Keratinocyte (primary cell): ENCODE results near the gene RERE. TPM values are rescaled to one million over a fixed set of nuclear protein-coding genes. Genes with fewer than 3 reads are reported as not detected.

Experiments used
- DNase-seq: peaks from one replicate; pipeline ENCODE4 v3.0.0-alpha.2; 2011; ENCODE audit warnings: low read depth, missing footprints, low spot score
- FAIRE-seq: peaks from 2 replicates; lab custom pipeline; 2011; peaks lifted over from hg19 to GRCh38; lab: Jason Lieb, UNC
- H2AFZ ChIP-seq: 2 replicates; pipeline ENCODE4 v1.6.0; 2012; ENCODE audit warnings: low read length, control low read depth, inconsistent platforms; ENCODE audit not compliant: control insufficient read depth
- H3K27ac ChIP-seq: 2 replicates; pipeline ENCODE4 v1.5.1; 2011; ENCODE audit warnings: low read length; ENCODE audit not compliant: control insufficient read depth, insufficient read depth
- H3K27me3 ChIP-seq: 3 replicates; pipeline ENCODE4 v1.6.0; 2011; ENCODE audit warnings: low read length; ENCODE audit not compliant: control insufficient read depth, insufficient read depth; ENCODE audit errors: extremely low read depth
- H3K36me3 ChIP-seq, 2 experiments: 2 replicates in 1 of 2; 3 replicates in 1 of 2; pipeline ENCODE4 v1.5.1; 2011; ENCODE audit warnings: low read length in 2 of 2, mild to moderate bottlenecking in 1 of 2; ENCODE audit not compliant: control insufficient read depth in 2 of 2, insufficient read depth in 2 of 2; ENCODE audit errors: extremely low read depth in 1 of 2
- H3K4me1 ChIP-seq: 3 replicates; pipeline ENCODE4 v1.5.1; 2011; ENCODE audit warnings: low read length; ENCODE audit not compliant: control insufficient read depth, insufficient read depth; ENCODE audit errors: extremely low read depth
- H3K4me2 ChIP-seq: 3 replicates; pipeline ENCODE4 v1.6.0; 2011; ENCODE audit warnings: low read depth, low read length; ENCODE audit not compliant: control insufficient read depth, insufficient read depth; ENCODE audit errors: extremely low read depth
- H3K4me3 ChIP-seq, 3 experiments: fragments of 200-600 bp in 1 of 3; sonication (generic) in 1 of 3; 2 replicates in 2 of 3; 3 replicates in 1 of 3; pipeline ENCODE4 v1.5.1; 2011 to 2016; ENCODE audit warnings: low read length in 3 of 3, mild to moderate bottlenecking in 3 of 3, control low read depth in 2 of 3, inconsistent platforms in 1 of 3, low read depth in 1 of 3, mixed read lengths in 1 of 3, mixed run types in 1 of 3, moderate library complexity in 1 of 3; ENCODE audit not compliant: control insufficient read depth in 2 of 3, insufficient read depth in 2 of 3; ENCODE audit errors: extremely low read depth in 1 of 3
- H3K79me2 ChIP-seq: 2 replicates; pipeline ENCODE4 v1.6.0; 2012; ENCODE audit warnings: low read length; ENCODE audit not compliant: control insufficient read depth, insufficient read depth
- H3K9ac ChIP-seq: 3 replicates; pipeline ENCODE4 v1.6.0; 2011; ENCODE audit warnings: low read length; ENCODE audit not compliant: control insufficient read depth, insufficient read depth; ENCODE audit errors: extremely low read depth
- H3K9me1 ChIP-seq: 3 replicates; pipeline ENCODE4 v1.6.0; 2011; ENCODE audit warnings: low read length; ENCODE audit not compliant: control insufficient read depth, insufficient read depth; ENCODE audit errors: extremely low read depth
- H3K9me3 ChIP-seq: 2 replicates; pipeline ENCODE4 v1.5.1; 2012; ENCODE audit warnings: low read depth, low read length; ENCODE audit not compliant: control insufficient read depth
- H4K20me1 ChIP-seq: 3 replicates; pipeline ENCODE4 v1.6.0; 2011; ENCODE audit warnings: low read length; ENCODE audit not compliant: control insufficient read depth, insufficient read depth; ENCODE audit errors: extremely low read depth
- CTCF ChIP-seq, 3 experiments: IDR thresholded peaks in 1 of 3; conservative IDR thresholded peaks in 1 of 3; optimal IDR thresholded peaks in 1 of 3; 2 replicates in 2 of 3; 3 replicates in 1 of 3; pipeline versions ENCODE3 to v1.5.1; 2011; ENCODE audit warnings: low read length in 3 of 3, mild to moderate bottlenecking in 3 of 3, moderate library complexity in 2 of 3, control low read depth in 1 of 3, inconsistent platforms in 1 of 3; ENCODE audit not compliant: insufficient read depth in 2 of 3; ENCODE audit errors: extremely low read depth in 1 of 3
- EZH2 ChIP-seq: IDR thresholded peaks from one replicate; pipeline ENCODE4 v1.6.1; 2012; ENCODE audit warnings: inconsistent platforms, mild to moderate bottlenecking, low read length, moderate library complexity
- dilution Hi-C: fragments of 300-500 bp; cut with MboI; formaldehyde crosslinking; loops from one replicate; pipeline ENCODE4 v1.7.0; 2020; ENCODE audit warnings: low sequenced_read_pairs; ENCODE audit not compliant: extremely low pct_ligation_motif_present
- polyA plus RNA-seq, 5 experiments: library from polyadenylated mRNA; depleted of rRNA in 3 of 5; stranded (reverse) in 3 of 5; stranded (forward) in 1 of 5; unstranded in 1 of 5; fragments of >200 nt; gene quantifications; 1 replicate in 1 of 5; 2 replicates in 3 of 5; 3 replicates in 1 of 5; pipeline versions ENCODE4 v1.2.1 to v1.2.3, GENCODE V29; 2011 to 2012; ENCODE audit warnings: missing spikeins in 2 of 5, low read depth in 1 of 5, low replicate concordance in 1 of 5

The RERE gene
- polyA plus RNA-seq, 1 donor (not counting 4 experiments of a cell fraction or from before 2014, with no cell fraction given), result 3.8 TPM

- dilution Hi-C loops, result no loop called here
- Histone ChIP-seq H3K27me3 (no peaks in the 10 kb centered on the region), H2AFZ (no peak overlapping the region), H3K9me3 (no peaks in the 10 kb centered on the region), H4K20me1 (no peaks in the 10 kb centered on the region), H3K9me1 (no peaks in the 10 kb centered on the region), H3K79me2 (no peaks in the 10 kb centered on the region), H3K4me2 (no peak overlapping the region), H3K9ac (no peak overlapping the region), H3K4me1 (no peaks in the 10 kb centered on the region), H3K27ac (no peak overlapping the region), H3K4me3 (no peak overlapping the region), H3K36me3 (no peaks in the 10 kb centered on the region)
- FAIRE-seq, result no peak
- DNase-seq, result no peak
- no peak for TF ChIP-seq EZH2
- no peak for TF ChIP-seq CTCF (optimal IDR thresholded peaks at IDR 0.05 in 1 of 3, IDR thresholded peaks at IDR 0.05 in 1 of 3, conservative IDR thresholded peaks at IDR 0.05 in 1 of 3; ENCODE audit: extremely low read depth in 1 of 3, insufficient read depth in 2 of 3, low read length in 3 of 3)
Observed at GRCh38 chr1:8563944-8564537, 253.4 kb downstream of the RERE start.

DNA sequence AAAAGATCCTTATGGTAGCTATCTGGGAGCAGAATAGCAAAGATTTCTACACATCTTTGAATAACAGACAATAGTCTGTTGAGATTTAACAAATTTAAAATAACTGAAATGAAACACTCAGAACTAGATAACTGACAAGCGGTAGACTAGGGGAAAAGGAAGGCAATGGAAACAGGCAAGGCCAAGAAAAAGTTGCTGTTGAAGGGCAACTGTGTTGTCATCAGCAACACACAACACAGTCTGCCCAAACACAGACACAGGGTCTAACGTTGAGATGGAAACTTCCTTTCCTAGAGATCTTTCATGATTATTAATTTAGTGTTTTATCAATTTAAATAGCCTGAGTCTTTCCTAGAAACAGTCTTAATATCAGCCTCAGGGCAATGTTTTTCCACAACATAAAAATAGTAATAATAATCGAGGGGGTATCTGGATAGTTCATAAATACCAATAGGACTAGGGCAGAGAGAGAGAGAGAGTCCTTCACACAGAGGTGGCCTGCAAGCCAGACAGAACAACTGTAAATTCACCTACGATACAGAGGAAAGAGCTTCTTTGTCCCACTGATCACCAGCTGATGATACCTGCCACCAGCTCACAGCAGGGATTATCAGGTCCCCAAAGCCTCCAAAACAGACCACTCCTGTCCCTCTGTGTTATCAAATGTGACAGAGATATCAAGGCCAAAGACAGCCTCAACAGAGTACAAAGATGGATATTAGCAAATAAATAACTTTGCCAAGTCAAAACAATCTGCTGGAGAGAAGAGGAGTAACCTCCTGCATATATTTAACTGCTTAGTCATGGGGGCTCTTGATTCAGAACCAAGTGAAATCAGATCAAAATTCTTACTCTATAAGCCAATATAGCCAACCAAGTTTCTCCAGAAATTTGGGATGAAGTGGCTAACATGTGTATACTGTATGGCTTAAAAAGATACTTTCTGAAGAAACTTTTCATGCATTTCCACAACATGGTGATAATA is 254.3 kb downstream of the RERE start:
- no peaks in the 10 kb centered on the region for H3K79me2 ChIP-seq
- H4K20me1 ChIP-seq, result no peaks in the 10 kb centered on the region
- H3K9me3 ChIP-seq, result no peaks in the 10 kb centered on the region
- no peak overlapping the region for H2AFZ ChIP-seq
- no peak for TF ChIP-seq CTCF (optimal IDR thresholded peaks at IDR 0.05 in 1 of 3, IDR thresholded peaks at IDR 0.05 in 1 of 3, conservative IDR thresholded peaks at IDR 0.05 in 1 of 3; ENCODE audit: extremely low read depth in 1 of 3, insufficient read depth in 2 of 3, low read length in 3 of 3)
- no peak for TF ChIP-seq EZH2
- FAIRE-seq (no peak), DNase-seq (no peak)
- H3K4me1 ChIP-seq, result no peaks in the 10 kb centered on the region
- dilution Hi-C loops, result no loop called here
- no peaks in the 10 kb centered on the region for H3K27me3 ChIP-seq
- no peak overlapping the region for H3K27ac ChIP-seq
- H3K9me1 ChIP-seq, result no peaks in the 10 kb centered on the region
- no peak overlapping the region for H3K4me3 ChIP-seq
- no peak overlapping the region for H3K4me2 ChIP-seq
- H3K36me3 ChIP-seq, result no peaks in the 10 kb centered on the region
- H3K9ac ChIP-seq, result no peak overlapping the region
